Psoas muscle (tissue), 8 donors: ENCODE data around the gene FAM78B. TPM values are rescaled to one million over a fixed set of nuclear protein-coding genes. Genes with fewer than 3 reads are reported as not detected.

ENCODE experiments used
- ATAC-seq, 4 donors: fragments of 200-7000 bp; cut with Tn5 transposase; one replicate each; pipeline ENCODE4 v1.9.1; 2020; ENCODE audit warnings: moderate library complexity in 3 of 4, mild to moderate bottlenecking in 2 of 4
- DNase-seq, 2 donors: peaks; one replicate each; pipeline ENCODE4 v3.0.0-alpha.2; 2020
- H3K27ac ChIP-seq: fragments of 200-600 bp; one replicate; pipeline ENCODE4 v1.8.0; 2022
- H3K27me3 ChIP-seq, 3 donors: fragments of 200-600 bp in 1 of 3; one replicate each; pipeline versions ENCODE4 v1.6.1 to v1.8.0; 2013 to 2022; ENCODE audit warnings: low read length in 2 of 3, mild to moderate bottlenecking in 2 of 3, moderate library complexity in 1 of 3; ENCODE audit not compliant: insufficient read depth in 3 of 3
- H3K36me3 ChIP-seq, 2 donors: fragments of 200-600 bp in 1 of 2; one replicate each; pipeline versions ENCODE4 v1.6.1 to v1.8.0; 2013 to 2022; ENCODE audit warnings: low read depth in 1 of 2, mild to moderate bottlenecking in 1 of 2, moderate library complexity in 1 of 2; ENCODE audit not compliant: insufficient read depth in 1 of 2
- H3K4me1 ChIP-seq: fragments of 200-600 bp; one replicate; pipeline ENCODE4 v1.8.0; 2022
- H3K4me3 ChIP-seq: fragments of 200-600 bp; one replicate; pipeline ENCODE4 v1.8.0; 2022; ENCODE audit warnings: mild to moderate bottlenecking
- H3K9me3 ChIP-seq: fragments of 200-600 bp; one replicate; pipeline ENCODE4 v1.8.0; 2022
- WGBS, 3 donors: extraction: QIAGEN DNeasy Blood & Tissue Kit; methylation state at CpG; one replicate each; pipeline versions ENCODE4 v1.1.6 to v1.1.7; 2013; 5-methylcytosine and 5-hydroxymethylcytosine counted together
- intact Hi-C, 2 donors: fragments of 100-400 bp; cut with DNase I; formaldehyde crosslinking; loops; one replicate each; pipeline versions ENCODE4 v1.11.0 to v1.14.2; 2022
- polyA plus RNA-seq, 3 donors: library from polyadenylated mRNA; stranded (reverse); fragments of 200-250 nt; gene quantifications; one replicate each; pipeline ENCODE4 v1.2.3, GENCODE V29; 2013
- total RNA-seq, 4 donors: library from RNA; stranded (reverse); fragmentation: NEBNext Ultra II Directional in 2 of 4; extraction: Animal tissue kit (Norgen Biotek cat#: 25700) in 2 of 4; gene quantifications; one replicate each; pipeline versions ENCODE4 v1.2.1 to v1.2.4, GENCODE V29; 2021 to 2023
- TF ChIP-seq, protein P1 (sequence below): fragments of 200-600 bp; IDR thresholded peaks from one replicate; pipeline ENCODE4 v1.8.0; 2022; ENCODE audit warnings: antibody characterized with exemption
- donor health status: healthy with polysubstance abuse.
- donor health status: DM: no; HTN: no; CAD: no; lungs with moderate emphysema.
- donor health status: Bipolar disorder and iron deficiency.
- donor health status: healthy.
- donor health status: DM: yes; HTN: yes; CAD: no.
- donor health status: DM: no; HTN: no; CAD: no.
- donor health status: DM: no; HTN: no; CAD: no.
- donor health status: DM: yes; HTN: yes; CAD: no.

FAM78B gene
- total and polyA plus RNA-seq, 7 donors, result 1.6 to 9.8 (median 4.9) TPM

DNA sequence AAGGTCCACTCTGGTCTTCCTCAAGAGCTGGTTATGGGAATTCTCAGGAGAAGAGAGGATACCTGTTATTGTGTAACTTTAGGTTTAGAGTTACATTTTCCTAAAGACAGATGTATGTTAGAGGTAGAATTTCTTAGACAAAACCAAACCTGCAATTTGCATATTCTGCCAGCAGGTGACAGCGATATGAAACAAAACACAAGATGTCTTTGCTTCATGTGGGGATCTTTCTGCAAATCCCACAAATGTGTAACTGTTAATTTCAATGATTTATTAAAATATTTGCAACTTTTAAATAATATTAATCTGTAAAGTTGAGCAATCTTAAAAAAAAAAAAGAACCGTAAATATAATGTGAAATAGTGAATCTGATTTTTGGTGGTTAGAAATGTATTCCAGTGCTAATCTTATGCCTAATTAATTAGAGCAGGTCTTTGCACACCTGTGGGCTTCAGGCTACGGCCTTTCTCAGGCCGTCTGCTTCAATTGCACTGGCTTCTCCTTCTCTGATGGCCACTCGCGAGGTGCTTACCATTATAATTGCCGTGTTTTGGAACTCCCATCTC, 33.4 kb downstream of the FAM78B start:
- ATAC-seq (no peak), DNase-seq (no peak)
- Histone ChIP-seq H3K36me3 (no peaks in the 10 kb centered on the region), H3K4me3 (no peak overlapping the region), H3K27me3 (no peaks in the 10 kb centered on the region), H3K27ac (no peak overlapping the region), H3K4me1 (no peaks in the 10 kb centered on the region), H3K9me3 (no peaks in the 10 kb centered on the region)
- TF ChIP-seq, protein P1, sequence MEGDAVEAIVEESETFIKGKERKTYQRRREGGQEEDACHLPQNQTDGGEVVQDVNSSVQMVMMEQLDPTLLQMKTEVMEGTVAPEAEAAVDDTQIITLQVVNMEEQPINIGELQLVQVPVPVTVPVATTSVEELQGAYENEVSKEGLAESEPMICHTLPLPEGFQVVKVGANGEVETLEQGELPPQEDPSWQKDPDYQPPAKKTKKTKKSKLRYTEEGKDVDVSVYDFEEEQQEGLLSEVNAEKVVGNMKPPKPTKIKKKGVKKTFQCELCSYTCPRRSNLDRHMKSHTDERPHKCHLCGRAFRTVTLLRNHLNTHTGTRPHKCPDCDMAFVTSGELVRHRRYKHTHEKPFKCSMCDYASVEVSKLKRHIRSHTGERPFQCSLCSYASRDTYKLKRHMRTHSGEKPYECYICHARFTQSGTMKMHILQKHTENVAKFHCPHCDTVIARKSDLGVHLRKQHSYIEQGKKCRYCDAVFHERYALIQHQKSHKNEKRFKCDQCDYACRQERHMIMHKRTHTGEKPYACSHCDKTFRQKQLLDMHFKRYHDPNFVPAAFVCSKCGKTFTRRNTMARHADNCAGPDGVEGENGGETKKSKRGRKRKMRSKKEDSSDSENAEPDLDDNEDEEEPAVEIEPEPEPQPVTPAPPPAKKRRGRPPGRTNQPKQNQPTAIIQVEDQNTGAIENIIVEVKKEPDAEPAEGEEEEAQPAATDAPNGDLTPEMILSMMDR, result peak; percentile 22
- intact Hi-C loops, result no loop called here
- 96 to 98% (median 97%) methylated on average over 7 of the region's 7 CpGs for WGBS, 3 donors

DNA sequence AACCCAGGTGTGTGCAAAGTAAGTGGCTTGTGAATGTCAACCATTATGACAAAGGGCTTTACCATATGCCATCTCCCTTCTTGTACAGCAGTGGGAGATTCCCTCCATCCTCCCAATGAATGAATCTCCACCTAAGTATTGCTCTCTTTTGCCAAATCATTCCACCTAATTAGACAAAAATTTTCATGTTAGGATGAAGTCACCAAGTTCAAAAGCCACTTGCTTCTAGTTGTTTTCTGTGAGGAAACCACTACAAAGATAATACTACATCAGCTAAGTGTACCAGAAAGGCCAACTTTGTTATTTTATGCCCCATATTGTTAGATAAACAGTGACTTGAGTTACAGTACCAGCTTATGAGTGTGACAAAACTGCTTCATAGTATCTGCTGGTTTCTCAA, 34.3 kb downstream of the FAM78B start:
- no peak overlapping the region for H3K27ac ChIP-seq
- no peaks in the 10 kb centered on the region for H3K4me1 ChIP-seq
- no peaks in the 10 kb centered on the region for H3K36me3 ChIP-seq
- no peaks in the 10 kb centered on the region for H3K9me3 ChIP-seq
- DNase-seq (no peak), ATAC-seq (no peak)
- TF ChIP-seq, protein P1, result no peak
- H3K4me3 ChIP-seq, result no peak overlapping the region
- intact Hi-C loops, result no loop called here
- no peaks in the 10 kb centered on the region for H3K27me3 ChIP-seq

DNA sequence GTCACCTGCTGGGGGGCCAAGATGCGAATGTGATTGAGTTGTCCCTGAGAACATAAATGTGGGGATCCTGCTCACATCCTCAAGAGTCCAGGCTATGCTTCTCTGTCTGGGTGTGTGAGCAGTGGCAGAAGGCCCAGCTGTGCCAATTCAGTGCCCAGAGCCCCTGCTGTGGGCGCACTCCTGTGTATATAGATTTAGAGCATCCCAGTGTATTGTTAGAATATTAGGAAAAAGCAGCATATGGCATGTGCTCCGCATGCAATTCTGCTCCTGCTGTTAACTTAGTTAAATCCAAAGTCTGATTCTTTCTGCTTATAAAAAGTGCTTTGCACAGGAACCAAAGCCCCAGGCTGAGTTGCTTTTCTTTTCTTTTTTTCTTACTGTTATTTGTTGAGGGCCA, 37.8 kb downstream of the FAM78B start:
- Histone ChIP-seq H3K4me3 (no peak overlapping the region), H3K36me3 (no peaks in the 10 kb centered on the region), H3K4me1 (no peaks in the 10 kb centered on the region), H3K27ac (no peak overlapping the region), H3K27me3 (no peaks in the 10 kb centered on the region), H3K9me3 (no peaks in the 10 kb centered on the region)
- DNase-seq, result no peak
- TF ChIP-seq, protein P1, result no peak
- ATAC-seq, result no peak
- intact Hi-C loops, result no loop called here
- 92 to 97% (median 93%) methylated on average over 3 of the region's 3 CpGs for WGBS, 3 donors

DNA sequence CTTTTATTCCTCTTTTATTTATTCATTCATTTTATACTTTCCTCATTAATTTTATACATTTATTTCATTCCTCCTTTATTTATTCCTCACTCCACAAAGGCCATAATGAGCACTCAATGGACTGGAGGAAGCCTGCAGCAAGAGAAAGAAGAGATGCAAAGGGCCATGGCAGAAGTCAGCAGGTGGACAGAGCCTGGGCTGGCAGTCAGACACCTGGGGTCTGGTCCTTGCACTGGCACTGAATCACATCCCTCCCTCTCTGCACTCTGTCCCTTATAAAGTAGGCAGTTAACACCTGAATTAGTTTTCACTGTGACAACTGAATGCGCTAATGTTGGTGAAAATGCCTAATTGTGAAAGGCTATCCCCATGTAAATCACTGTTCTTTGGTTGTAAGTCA, 38.6 kb downstream of the FAM78B start:
- DNase-seq (no peak), ATAC-seq (no peak)
- Histone ChIP-seq H3K27me3 (no peaks in the 10 kb centered on the region), H3K4me1 (no peaks in the 10 kb centered on the region), H3K4me3 (no peak overlapping the region), H3K27ac (no peak overlapping the region), H3K36me3 (no peaks in the 10 kb centered on the region), H3K9me3 (no peaks in the 10 kb centered on the region)
- 49 to 96% (median 90%) methylated on average over 1 of the region's 1 CpG for WGBS, 3 donors
- TF ChIP-seq, protein P1, result no peak
- intact Hi-C loops, result no loop called here

DNA sequence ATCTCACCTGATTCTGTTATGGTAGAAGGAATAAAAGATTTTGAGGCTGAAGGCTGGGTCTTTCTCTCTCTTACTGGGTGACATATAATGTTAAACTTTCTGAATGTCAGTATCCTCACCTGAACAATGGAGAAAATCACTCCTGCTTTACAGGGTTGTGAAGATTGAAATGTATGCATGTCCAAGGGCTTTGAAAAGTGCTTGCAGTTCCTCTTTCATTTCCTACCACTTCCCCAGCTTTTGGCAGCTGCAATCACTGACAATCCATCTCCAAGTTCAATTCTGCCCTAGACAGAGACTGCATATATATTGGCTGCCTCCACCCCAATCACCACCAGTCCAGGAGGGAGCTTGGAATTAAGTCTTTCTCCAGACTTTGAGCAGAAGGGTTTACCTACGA, 39.8 kb downstream of the FAM78B start:
- Histone ChIP-seq H3K27ac (no peak overlapping the region), H3K27me3 (no peaks in the 10 kb centered on the region), H3K36me3 (no peaks in the 10 kb centered on the region), H3K4me3 (no peak overlapping the region), H3K4me1 (no peaks in the 10 kb centered on the region), H3K9me3 (no peaks in the 10 kb centered on the region)
- DNase-seq (no peak), ATAC-seq (no peak)
- intact Hi-C loops, result no loop called here
- 78 to 84% (median 81%) methylated on average over 1 of the region's 1 CpG for WGBS, 3 donors
- TF ChIP-seq, protein P1, result no peak
